Colonic mucosa (tissue), 4 donors: ENCODE measurements around the gene PTPRN2. TPM values are rescaled to one million over a fixed set of nuclear protein-coding genes. Genes with fewer than 3 reads are reported as not detected.

Source experiments
- DNase-seq: peaks from one replicate; pipeline ENCODE4 v3.0.0-alpha.2; 2020
- H3K27ac ChIP-seq: fragments of 200-600 bp; one replicate; pipeline ENCODE4 v1.8.0; 2021
- H3K27me3 ChIP-seq: fragments of 200-600 bp; one replicate; pipeline ENCODE4 v1.8.0; 2021
- H3K36me3 ChIP-seq: fragments of 200-600 bp; one replicate; pipeline ENCODE4 v1.8.0; 2021
- H3K4me1 ChIP-seq: fragments of 200-600 bp; one replicate; pipeline ENCODE4 v1.8.0; 2021; ENCODE audit warnings: mild to moderate bottlenecking
- H3K4me3 ChIP-seq: fragments of 200-600 bp; one replicate; pipeline ENCODE4 v1.8.0; 2021
- H3K9ac ChIP-seq, 2 donors: one replicate each; pipeline ENCODE4 v1.7.0; 2013; ENCODE audit warnings: control low read depth in 2 of 2, low read depth in 2 of 2, low read length in 2 of 2
- H3K9me3 ChIP-seq: fragments of 200-600 bp; one replicate; pipeline ENCODE4 v1.8.0; 2021
- CTCF ChIP-seq: fragments of 200-600 bp; IDR thresholded peaks from one replicate; pipeline ENCODE4 v1.8.0; 2022; ENCODE audit warnings: antibody characterized with exemption, mild to moderate bottlenecking
- intact Hi-C: fragments of 100-400 bp; cut with DNase I; formaldehyde crosslinking; loops from one replicate; pipeline ENCODE4 v1.14.1; 2022
- total RNA-seq, 2 donors: library from RNA; stranded (reverse); fragmentation: NEBNext Ultra II Directional in 1 of 2; extraction: Animal tissue kit (Norgen Biotek cat#: 25700) in 1 of 2; gene quantifications; one replicate each; pipeline ENCODE4 v1.2.1, GENCODE V29; 2021
- donor health status: healthy.
- donor health status: DM: no; HTN: no; CAD: no.
- donor health status: DM: no; HTN: no; CAD: no.

PTPRN2 gene
- total RNA-seq, 2 donors from 2014 or later, result 14.7 to 21.6 TPM

GRCh38 chr7:158279539-158280447 is 307.8 kb downstream of the PTPRN2 start:
- Histone ChIP-seq H3K36me3 (no peaks in the 10 kb centered on the region), H3K4me3 (no peak overlapping the region), H3K27ac (no peak overlapping the region), H3K9ac (no peak overlapping the region), H3K27me3 (no peaks in the 10 kb centered on the region), H3K4me1 (no peaks in the 10 kb centered on the region), H3K9me3 (no peaks in the 10 kb centered on the region)
- intact Hi-C loops, result no loop called here
- TF ChIP-seq CTCF, result no peak
- DNase-seq, result no peak

- TF ChIP-seq CTCF, result no peak
- H3K27ac ChIP-seq, result no peak overlapping the region
- no peak overlapping the region for H3K9ac ChIP-seq
- no peak overlapping the region for H3K4me3 ChIP-seq
- H3K9me3 ChIP-seq, result no peaks in the 10 kb centered on the region
- no peaks in the 10 kb centered on the region for H3K4me1 ChIP-seq
- no peaks in the 10 kb centered on the region for H3K27me3 ChIP-seq
- no peak for DNase-seq
- intact Hi-C loops, result no loop called here
- no peaks in the 10 kb centered on the region for H3K36me3 ChIP-seq
Measured at GRCh38 chr7:158278745-158279320, 308.8 kb downstream of the PTPRN2 start.

DNA sequence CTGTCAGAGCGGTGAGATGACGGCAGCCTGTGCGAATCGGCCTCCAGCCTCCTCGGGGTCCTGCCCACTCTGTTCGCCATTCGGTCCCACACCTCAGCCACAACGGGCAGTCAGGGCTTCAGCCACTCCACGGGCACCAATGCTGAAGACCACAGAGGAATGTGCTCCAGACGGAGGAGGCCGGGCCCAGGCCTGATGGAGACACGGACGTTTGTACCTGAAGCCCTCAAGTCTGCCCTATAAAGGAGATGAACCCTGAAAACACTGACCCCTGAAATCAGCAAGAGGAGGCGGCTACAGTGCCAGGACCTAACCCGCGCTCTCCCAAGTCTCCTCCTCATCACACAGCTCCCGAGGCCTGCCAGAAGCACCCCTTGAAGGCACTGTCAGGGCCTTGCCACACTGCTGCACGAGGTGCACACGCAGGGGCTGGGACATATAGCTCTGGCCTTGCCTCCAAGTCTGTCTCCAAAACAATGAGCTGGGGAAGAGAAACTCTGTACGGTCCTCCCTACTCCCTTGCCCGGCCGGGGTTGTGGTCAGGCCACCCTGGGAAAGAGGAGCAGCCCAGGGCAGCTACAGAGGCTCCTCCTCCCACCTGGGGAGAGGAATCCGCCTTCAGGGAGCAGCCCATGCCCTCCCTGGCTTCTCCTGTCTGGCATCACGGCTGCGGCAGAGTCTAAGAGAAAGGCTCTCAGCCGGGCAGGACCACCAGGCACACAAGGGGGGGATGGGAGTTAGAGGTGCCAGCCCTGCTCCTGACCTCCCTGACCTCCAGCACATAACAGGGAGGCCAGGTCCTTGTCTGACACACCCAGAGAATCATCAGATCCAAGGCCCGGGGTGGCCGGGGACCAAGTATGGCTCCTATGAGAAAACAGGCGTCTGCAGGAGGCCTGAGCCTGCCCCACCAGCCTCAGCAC is 310.1 kb downstream of the PTPRN2 start:
- TF ChIP-seq CTCF, result no peak
- no peak overlapping the region for H3K27ac ChIP-seq
- no peak overlapping the region for H3K9ac ChIP-seq
- DNase-seq, result no peak
- H3K4me1 ChIP-seq, result no peaks in the 10 kb centered on the region
- no peaks in the 10 kb centered on the region for H3K9me3 ChIP-seq
- H3K27me3 ChIP-seq, result no peaks in the 10 kb centered on the region
- no peaks in the 10 kb centered on the region for H3K36me3 ChIP-seq
- no peak overlapping the region for H3K4me3 ChIP-seq
- intact Hi-C loops, result no loop called here

GRCh38 chr7:158276414-158277218 is 311.0 kb downstream of the PTPRN2 start:
- intact Hi-C loops, result no loop called here
- Histone ChIP-seq H3K9me3 (no peaks in the 10 kb centered on the region), H3K27me3 (no peaks in the 10 kb centered on the region), H3K27ac (no peak overlapping the region), H3K4me3 (no peak overlapping the region), H3K4me1 (no peaks in the 10 kb centered on the region), H3K36me3 (no peaks in the 10 kb centered on the region), H3K9ac (no peak overlapping the region)
- DNase-seq, result no peak
- no peak for TF ChIP-seq CTCF
